Lower lobe of right lung (tissue), 2 donors: ENCODE results near the gene ZNF334. TPM values are rescaled to one million over a fixed set of nuclear protein-coding genes. Genes with fewer than 3 reads are reported as not detected.

ENCODE experiments used
- ATAC-seq, 2 donors: fragments of 200-7000 bp; cut with Tn5 transposase; one replicate each; pipeline ENCODE4 v1.9.1; 2020 to 2022; ENCODE audit warnings: mild to moderate bottlenecking in 2 of 2, moderate library complexity in 2 of 2
- DNase-seq: peaks from one replicate; pipeline ENCODE4 v3.0.0-alpha.2; 2020
- H3K27ac ChIP-seq: fragments of 200-600 bp; one replicate; pipeline ENCODE4 v1.8.0; 2022
- H3K27me3 ChIP-seq: fragments of 200-600 bp; one replicate; pipeline ENCODE4 v1.8.0; 2022; ENCODE audit warnings: low read depth
- H3K36me3 ChIP-seq: fragments of 200-600 bp; one replicate; pipeline ENCODE4 v1.8.0; 2022; ENCODE audit warnings: mild to moderate bottlenecking
- H3K4me1 ChIP-seq: fragments of 200-600 bp; one replicate; pipeline ENCODE4 v1.8.0; 2022
- H3K4me3 ChIP-seq: fragments of 200-600 bp; one replicate; pipeline ENCODE4 v1.8.0; 2022; ENCODE audit warnings: mild to moderate bottlenecking
- H3K9me3 ChIP-seq: fragments of 200-600 bp; one replicate; pipeline ENCODE4 v1.8.0; 2022
- CTCF ChIP-seq: fragments of 200-600 bp; IDR thresholded peaks from one replicate; pipeline ENCODE4 v1.8.0; 2022; ENCODE audit warnings: antibody characterized with exemption, mild to moderate bottlenecking
- intact Hi-C: fragments of 100-400 bp; cut with DNase I; formaldehyde crosslinking; loops from one replicate; pipeline ENCODE4 v1.11.0; 2022
- total RNA-seq: library from RNA; stranded (reverse); fragmentation: NEBNext Ultra II Directional; extraction: Animal tissue kit (Norgen Biotek cat#: 25700); gene quantifications from one replicate; pipeline ENCODE4 v1.2.1, GENCODE V29; 2021
- donor health status: DM: no; HTN: yes; CAD: no; lungs with severe emphysema.

Gene ZNF334
- total RNA-seq, 1 donor from 2014 or later, result 4.7 TPM

- TF ChIP-seq CTCF, result no peak
- H3K4me1 ChIP-seq, result no peaks in the 10 kb centered on the region
- intact Hi-C loops, result no loop called here
- ATAC-seq (no peak), DNase-seq (no peak)
- H3K36me3 ChIP-seq, result no peaks in the 10 kb centered on the region
- H3K27me3 ChIP-seq, result peaks cover 20% of the 10 kb centered on the region
- H3K4me3 ChIP-seq, result no peak overlapping the region
- no peak overlapping the region for H3K27ac ChIP-seq
- H3K9me3 ChIP-seq, result no peaks in the 10 kb centered on the region
Measured at GRCh38 chr20:46530640-46531039, 17.3 kb upstream of the ZNF334 start.

GRCh38 chr20:46523696-46524328 lies 10.5 kb upstream of the ZNF334 start:
- Histone ChIP-seq H3K4me1 (no peaks in the 10 kb centered on the region), H3K36me3 (no peaks in the 10 kb centered on the region), H3K27ac (no peak overlapping the region), H3K4me3 (no peak overlapping the region), H3K9me3 (no peaks in the 10 kb centered on the region), H3K27me3 (peaks cover 13% of the 10 kb centered on the region)
- TF ChIP-seq CTCF, result no peak
- DNase-seq (no peak), ATAC-seq (no peak)
- intact Hi-C loops, result no loop called here

GRCh38 chr20:46523108-46523507 lies 9.7 kb upstream of the ZNF334 start:
- Histone ChIP-seq H3K9me3 (no peaks in the 10 kb centered on the region), H3K27ac (no peak overlapping the region), H3K4me3 (no peak overlapping the region), H3K27me3 (peaks cover 13% of the 10 kb centered on the region), H3K36me3 (no peaks in the 10 kb centered on the region), H3K4me1 (no peaks in the 10 kb centered on the region)
- DNase-seq (no peak), ATAC-seq (no peak)
- TF ChIP-seq CTCF, result no peak
- intact Hi-C loops, result no loop called here

DNA sequence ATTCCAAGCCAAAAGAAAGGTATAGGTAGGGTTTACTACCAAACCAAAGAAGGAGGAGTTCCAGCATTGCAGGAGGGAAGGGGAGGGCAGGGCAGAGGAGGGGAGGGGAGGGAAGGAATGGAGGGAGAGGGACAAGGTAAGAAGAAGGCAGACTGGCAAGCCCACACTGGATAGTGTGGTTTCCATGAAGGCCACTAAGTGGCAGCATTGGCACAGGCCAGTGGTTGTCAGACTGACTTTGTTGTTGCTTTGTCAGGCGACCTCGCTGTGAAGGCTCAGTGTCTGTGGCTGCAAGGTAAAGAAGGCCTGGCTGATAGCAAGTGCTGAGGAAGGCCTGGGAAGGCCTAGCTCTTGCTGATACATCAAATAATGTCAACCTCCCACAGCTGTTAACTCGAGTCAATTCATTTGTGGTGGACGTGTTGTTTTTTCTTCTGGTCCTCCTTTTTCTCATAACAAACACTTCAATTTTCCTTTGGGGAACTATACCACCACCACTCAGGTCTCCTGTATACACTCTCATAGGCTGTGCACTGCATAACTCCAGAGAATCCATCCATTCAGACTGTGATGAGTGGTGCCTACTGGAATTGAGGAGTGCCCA lies 7.7 kb upstream of the ZNF334 start:
- no peaks in the 10 kb centered on the region for H3K9me3 ChIP-seq
- peak; percentile 54 for TF ChIP-seq CTCF
- H3K27me3 ChIP-seq, result peaks cover 13% of the 10 kb centered on the region
- no peaks in the 10 kb centered on the region for H3K36me3 ChIP-seq
- intact Hi-C loops, result no loop called here
- H3K27ac ChIP-seq, result no peak overlapping the region
- no peaks in the 10 kb centered on the region for H3K4me1 ChIP-seq
- ATAC-seq, result peak; percentile 54 to 81
- no peak overlapping the region for H3K4me3 ChIP-seq
- peak; percentile 51 for DNase-seq

- ATAC-seq, result no peak
- TF ChIP-seq CTCF, result no peak
- no peaks in the 10 kb centered on the region for H3K4me1 ChIP-seq
- H3K9me3 ChIP-seq, result no peaks in the 10 kb centered on the region
- DNase-seq, result no peak
- no peak overlapping the region for H3K27ac ChIP-seq
- H3K4me3 ChIP-seq, result no peak overlapping the region
- H3K36me3 ChIP-seq, result no peaks in the 10 kb centered on the region
- peaks cover 8% of the 10 kb centered on the region for H3K27me3 ChIP-seq
- intact Hi-C loops, result no loop called here
Measured at GRCh38 chr20:46520540-46520939, 7.2 kb upstream of the ZNF334 start.
